Prostate gland (tissue), 2 donors: ENCODE data around the gene ARMCX2.

Source experiments
- CTCF ChIP-seq, 4 experiments: fragments of 200-600 bp in 2 of 4; fragments of 450-650 bp in 2 of 4; sonication (generic) in 2 of 4; IDR thresholded peaks; 1 replicate in 3 of 4; 2 replicates in 1 of 4; pipeline ENCODE4 v1.5.1; 2016 to 2019; ENCODE audit warnings: antibody characterized with exemption in 4 of 4, mild to moderate bottlenecking in 2 of 4, moderate library complexity in 2 of 4
- POLR2A ChIP-seq: fragments of 450-650 bp; IDR thresholded peaks from one replicate; pipeline ENCODE4 v1.6.1; 2016; ENCODE audit warnings: antibody characterized with exemption, mild to moderate bottlenecking

DNA sequence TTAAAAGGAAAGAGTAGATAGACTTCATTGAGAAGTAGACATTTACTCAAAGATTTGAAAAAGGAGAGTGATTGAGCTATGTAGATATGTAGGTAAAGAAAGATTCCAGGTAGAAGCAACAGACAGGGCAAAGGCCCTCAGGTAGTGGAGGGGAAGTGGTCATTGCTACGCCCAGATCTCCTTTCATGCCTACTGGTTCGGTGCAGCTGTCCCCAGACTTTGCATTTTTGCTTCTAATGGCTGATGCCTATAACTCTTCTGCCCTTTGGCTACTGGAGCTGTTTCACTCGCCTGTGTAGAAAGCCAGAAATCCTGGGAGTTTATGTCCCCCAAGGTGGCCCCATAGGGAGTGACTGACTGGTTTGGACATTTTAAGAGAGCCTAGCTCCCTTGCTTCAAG is 16.9 kb upstream of the ARMCX2 start:
- TF ChIP-seq POLR2A (no peak), CTCF (IDR thresholded peaks at IDR 0.05) (no peak)
